ENCODE data around the gene CENPF. TPM values are rescaled to one million over a fixed set of nuclear protein-coding genes. Genes with fewer than 3 reads are reported as not detected.

The CENPF gene, protein sequence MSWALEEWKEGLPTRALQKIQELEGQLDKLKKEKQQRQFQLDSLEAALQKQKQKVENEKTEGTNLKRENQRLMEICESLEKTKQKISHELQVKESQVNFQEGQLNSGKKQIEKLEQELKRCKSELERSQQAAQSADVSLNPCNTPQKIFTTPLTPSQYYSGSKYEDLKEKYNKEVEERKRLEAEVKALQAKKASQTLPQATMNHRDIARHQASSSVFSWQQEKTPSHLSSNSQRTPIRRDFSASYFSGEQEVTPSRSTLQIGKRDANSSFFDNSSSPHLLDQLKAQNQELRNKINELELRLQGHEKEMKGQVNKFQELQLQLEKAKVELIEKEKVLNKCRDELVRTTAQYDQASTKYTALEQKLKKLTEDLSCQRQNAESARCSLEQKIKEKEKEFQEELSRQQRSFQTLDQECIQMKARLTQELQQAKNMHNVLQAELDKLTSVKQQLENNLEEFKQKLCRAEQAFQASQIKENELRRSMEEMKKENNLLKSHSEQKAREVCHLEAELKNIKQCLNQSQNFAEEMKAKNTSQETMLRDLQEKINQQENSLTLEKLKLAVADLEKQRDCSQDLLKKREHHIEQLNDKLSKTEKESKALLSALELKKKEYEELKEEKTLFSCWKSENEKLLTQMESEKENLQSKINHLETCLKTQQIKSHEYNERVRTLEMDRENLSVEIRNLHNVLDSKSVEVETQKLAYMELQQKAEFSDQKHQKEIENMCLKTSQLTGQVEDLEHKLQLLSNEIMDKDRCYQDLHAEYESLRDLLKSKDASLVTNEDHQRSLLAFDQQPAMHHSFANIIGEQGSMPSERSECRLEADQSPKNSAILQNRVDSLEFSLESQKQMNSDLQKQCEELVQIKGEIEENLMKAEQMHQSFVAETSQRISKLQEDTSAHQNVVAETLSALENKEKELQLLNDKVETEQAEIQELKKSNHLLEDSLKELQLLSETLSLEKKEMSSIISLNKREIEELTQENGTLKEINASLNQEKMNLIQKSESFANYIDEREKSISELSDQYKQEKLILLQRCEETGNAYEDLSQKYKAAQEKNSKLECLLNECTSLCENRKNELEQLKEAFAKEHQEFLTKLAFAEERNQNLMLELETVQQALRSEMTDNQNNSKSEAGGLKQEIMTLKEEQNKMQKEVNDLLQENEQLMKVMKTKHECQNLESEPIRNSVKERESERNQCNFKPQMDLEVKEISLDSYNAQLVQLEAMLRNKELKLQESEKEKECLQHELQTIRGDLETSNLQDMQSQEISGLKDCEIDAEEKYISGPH (N-terminal part only)
- 1 to 10 TPM; 2.0 to 9.7 TPM for total RNA-seq
- 1 to 10 TPM; 1.2 to 1.8 TPM for polyA plus RNA-seq
- long read RNA-seq, donor 1, partial matches to known transcripts = 15 of 17 reads
- long read RNA-seq, donor 1, other reads (novel, unspliced or antisense) = 0 of 17 reads
- long read RNA-seq, donor 2 = 0 reads
- long read RNA-seq, donor 3, partial matches to known transcripts = 0 of 2 reads
- long read RNA-seq, donor 3, other reads (novel, unspliced or antisense) = 0 of 2 reads
- long read RNA-seq, donor 4, partial matches to known transcripts = 0 of 2 reads
- long read RNA-seq, donor 4, other reads (novel, unspliced or antisense) = 0 of 2 reads
- long read RNA-seq, donor 5, partial matches to known transcripts = 37 of 37 reads
- long read RNA-seq, donor 5, other reads (novel, unspliced or antisense) = 0 of 37 reads

DNA sequence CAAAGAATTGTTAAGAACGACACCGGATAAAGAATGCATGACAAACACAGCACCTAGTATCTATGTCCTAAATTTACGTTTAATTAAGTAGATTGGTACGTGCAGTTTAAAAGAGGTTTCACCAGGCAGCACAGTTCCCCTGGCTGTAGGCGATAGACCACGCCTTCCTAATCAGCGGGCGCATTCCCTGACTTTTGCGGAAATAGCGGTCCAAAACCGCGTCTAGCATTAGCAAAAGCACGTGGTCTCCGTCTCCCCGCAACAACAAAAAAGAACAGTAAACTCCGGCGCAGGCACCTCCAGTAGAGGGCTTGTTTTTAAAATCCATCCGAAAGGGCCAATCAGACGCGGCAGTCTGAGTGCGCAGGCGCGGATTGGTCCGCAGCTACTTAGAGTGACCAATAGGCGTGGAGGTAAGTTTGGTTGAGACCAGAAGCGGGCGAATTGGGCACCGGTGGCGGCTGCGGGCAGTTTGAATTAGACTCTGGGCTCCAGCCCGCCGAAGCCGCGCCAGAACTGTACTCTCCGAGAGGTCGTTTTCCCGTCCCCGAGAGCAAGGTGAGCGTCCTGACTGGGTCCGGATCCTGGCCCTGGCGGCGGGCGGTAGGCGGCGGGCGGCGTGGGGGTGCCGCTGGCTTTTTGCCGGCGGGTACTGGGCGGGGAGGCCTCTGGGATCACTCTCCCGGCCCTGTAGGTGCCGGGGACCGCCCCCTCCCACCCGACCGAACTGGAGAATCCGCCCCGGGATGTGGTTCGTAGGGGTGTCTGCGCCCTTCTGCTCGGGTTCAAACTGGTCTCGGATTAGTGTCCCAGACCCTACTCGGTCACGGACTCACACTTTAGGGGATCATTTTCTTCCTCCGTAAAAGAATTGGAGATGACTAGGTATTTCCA lies at the start of gene CENPF:
TSS of gene CENPF (plus strand) at position 432 of the 894 bp plus-strand sequence. CDS start 10,560 bp downstream, outside the sequence.
- Histone ChIP-seq H3K4me1 (ENCODE audit: control insufficient read depth in 5 of 5, insufficient read depth in 5 of 5, low read length in 5 of 5) (peaks cover 0 to 12% (median 3%) of the 10 kb centered on the region in 5 donors), H3K4me3 (peak within 1 kb of the TSS; percentile 68), H3K9me3 (ENCODE audit: control insufficient read depth in 4 of 4, insufficient read depth in 3 of 4, low read length in 3 of 4) (no peaks in the 10 kb centered on the region), H3K27me3 (ENCODE audit: control insufficient read depth in 3 of 3, insufficient read depth in 3 of 3, low read length in 2 of 3) (no peaks in the 10 kb centered on the region), H3K9ac (ENCODE audit: insufficient read depth in 1 of 2, low read length in 2 of 2) (peak within 1 kb of the TSS; percentile 50 to 86), H3K36me3 (ENCODE audit: control insufficient read depth in 4 of 4, insufficient read depth in 4 of 4, low read length in 4 of 4) (no peaks in the 10 kb centered on the region), H3K27ac (ENCODE audit: low read depth in 1 of 2, low read length in 1 of 2) (no peak within 1 kb of the TSS)
- WGBS, 2 donors = 0% methylated on average over 63 to 65 of the region's 65 CpGs
- TF ChIP-seq, protein P1, sequence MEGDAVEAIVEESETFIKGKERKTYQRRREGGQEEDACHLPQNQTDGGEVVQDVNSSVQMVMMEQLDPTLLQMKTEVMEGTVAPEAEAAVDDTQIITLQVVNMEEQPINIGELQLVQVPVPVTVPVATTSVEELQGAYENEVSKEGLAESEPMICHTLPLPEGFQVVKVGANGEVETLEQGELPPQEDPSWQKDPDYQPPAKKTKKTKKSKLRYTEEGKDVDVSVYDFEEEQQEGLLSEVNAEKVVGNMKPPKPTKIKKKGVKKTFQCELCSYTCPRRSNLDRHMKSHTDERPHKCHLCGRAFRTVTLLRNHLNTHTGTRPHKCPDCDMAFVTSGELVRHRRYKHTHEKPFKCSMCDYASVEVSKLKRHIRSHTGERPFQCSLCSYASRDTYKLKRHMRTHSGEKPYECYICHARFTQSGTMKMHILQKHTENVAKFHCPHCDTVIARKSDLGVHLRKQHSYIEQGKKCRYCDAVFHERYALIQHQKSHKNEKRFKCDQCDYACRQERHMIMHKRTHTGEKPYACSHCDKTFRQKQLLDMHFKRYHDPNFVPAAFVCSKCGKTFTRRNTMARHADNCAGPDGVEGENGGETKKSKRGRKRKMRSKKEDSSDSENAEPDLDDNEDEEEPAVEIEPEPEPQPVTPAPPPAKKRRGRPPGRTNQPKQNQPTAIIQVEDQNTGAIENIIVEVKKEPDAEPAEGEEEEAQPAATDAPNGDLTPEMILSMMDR (IDR thresholded peaks at IDR 0.05; ENCODE audit: control extremely low read depth, extremely low read depth) = peak; percentile 11
- DNase-seq (peak; percentile 99), ATAC-seq (ENCODE audit: insufficient read depth, low FRiP score) (peak; percentile 97)

DNA sequence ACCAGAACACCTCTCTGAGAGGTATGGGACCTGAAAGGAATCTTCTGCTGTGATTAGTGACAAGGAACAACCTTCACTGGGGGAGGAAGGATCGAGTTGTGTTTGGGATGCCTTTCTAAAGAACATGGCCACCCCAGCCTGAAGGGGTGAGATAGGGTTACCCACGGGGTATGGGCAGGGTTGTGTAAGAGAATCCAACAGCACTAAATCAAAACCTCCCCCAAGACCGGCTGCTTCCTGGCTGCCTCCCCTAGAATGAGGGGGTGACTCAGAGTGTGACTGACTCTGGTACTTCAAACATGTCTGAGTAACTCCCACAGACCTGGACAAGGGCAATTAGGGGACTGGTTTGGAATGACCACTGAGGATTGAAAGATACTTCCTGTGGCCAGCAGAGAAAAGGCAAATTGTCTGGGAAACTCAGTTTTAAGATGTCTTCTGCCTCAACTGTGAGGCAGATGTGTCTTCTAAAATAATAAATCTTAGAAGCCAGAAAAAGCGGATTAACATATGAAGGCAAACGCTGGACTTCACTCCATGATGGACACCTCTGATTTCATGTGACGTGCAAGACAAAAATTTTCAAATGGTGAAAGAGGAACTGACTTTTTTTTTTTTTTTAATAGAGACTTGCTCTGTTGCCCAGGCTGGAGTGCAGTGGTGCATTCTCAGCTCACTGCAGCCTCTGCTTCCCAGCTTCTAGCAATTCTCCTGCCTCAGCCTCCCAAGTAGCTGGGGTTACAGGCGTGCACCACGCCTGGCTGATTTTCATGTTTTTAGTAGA lies 44.9 kb upstream of the CENPF start:
- no peak overlapping the region for H3K27ac ChIP-seq (ENCODE audit: low read depth in 1 of 2, low read length in 1 of 2)
- TF ChIP-seq, protein P1 (IDR thresholded peaks at IDR 0.05; ENCODE audit: control extremely low read depth, extremely low read depth) = no peak
- no peak overlapping the region for H3K9ac ChIP-seq (ENCODE audit: insufficient read depth in 1 of 2, low read length in 2 of 2)
- peak; percentile 71 for ATAC-seq (ENCODE audit: insufficient read depth, low FRiP score)
- WGBS, 2 donors = 53 to 54% methylated on average over 8 of the region's 8 CpGs
- no peak overlapping the region for H3K4me3 ChIP-seq
- H3K27me3 ChIP-seq (ENCODE audit: control insufficient read depth in 3 of 3, insufficient read depth in 3 of 3, low read length in 2 of 3) = no peaks in the 10 kb centered on the region
- no peaks in the 10 kb centered on the region for H3K9me3 ChIP-seq (ENCODE audit: control insufficient read depth in 4 of 4, insufficient read depth in 3 of 4, low read length in 3 of 4)
- no peaks in the 10 kb centered on the region for H3K36me3 ChIP-seq (ENCODE audit: control insufficient read depth in 4 of 4, insufficient read depth in 4 of 4, low read length in 4 of 4)
- H3K4me1 ChIP-seq (ENCODE audit: control insufficient read depth in 5 of 5, insufficient read depth in 5 of 5, low read length in 5 of 5) = no peaks in the 10 kb centered on the region
- DNase-seq = no peak
